ENCODE measurements around the gene TLR8.

- no peak for TF ChIP-seq POLR2AphosphoS5 (IDR thresholded peaks at IDR 0.05; ENCODE audit: low read depth, low read length)
- TF ChIP-seq POLR2A (IDR thresholded peaks at IDR 0.05; ENCODE audit: low read depth, low read length) = no peak
Measured at GRCh38 chrX:12899506-12899905, 6.9 kb upstream of the TLR8 start.

All from GM12892 (cell line).